Left colon (tissue), 2 donors: ENCODE results near the gene IFT57. TPM values are rescaled to one million over a fixed set of nuclear protein-coding genes. Genes with fewer than 3 reads are reported as not detected.
"Not testable (repeated sequence)": the region's sequence is repeated elsewhere in the genome, so short reads cannot be mapped to it uniquely, and the experiment has no call there.

Source experiments
- ATAC-seq: fragments of 200-7000 bp; cut with Tn5 transposase; one replicate; pipeline ENCODE4 v1.9.1; 2020; ENCODE audit warnings: mild to moderate bottlenecking, moderate library complexity
- DNase-seq, 2 donors: peaks; one replicate each; pipeline ENCODE4 v3.0.0-alpha.2; 2020
- intact Hi-C, 2 donors: fragments of 100-400 bp; cut with DNase I in 1 of 2; cut with micrococcal nuclease in 1 of 2; formaldehyde crosslinking; loops; one replicate each; pipeline versions ENCODE4 v1.11.2 to v1.14.0; 2022; cut with DNase I, micrococcal nuclease
- total RNA-seq, 2 donors: library from RNA; stranded (reverse); fragmentation: NEBNext Ultra II Directional; extraction: Animal tissue kit (Norgen Biotek cat#: 25700); gene quantifications; one replicate each; pipeline ENCODE4 v1.2.1, GENCODE V29; 2021
- donor health status: DM: no; HTN: no; CAD: no.
- donor health status: DM: yes; HTN: yes; CAD: no.

The IFT57 gene
- total RNA-seq, 2 donors from 2014 or later: 42.5 to 46.7 TPM

DNA sequence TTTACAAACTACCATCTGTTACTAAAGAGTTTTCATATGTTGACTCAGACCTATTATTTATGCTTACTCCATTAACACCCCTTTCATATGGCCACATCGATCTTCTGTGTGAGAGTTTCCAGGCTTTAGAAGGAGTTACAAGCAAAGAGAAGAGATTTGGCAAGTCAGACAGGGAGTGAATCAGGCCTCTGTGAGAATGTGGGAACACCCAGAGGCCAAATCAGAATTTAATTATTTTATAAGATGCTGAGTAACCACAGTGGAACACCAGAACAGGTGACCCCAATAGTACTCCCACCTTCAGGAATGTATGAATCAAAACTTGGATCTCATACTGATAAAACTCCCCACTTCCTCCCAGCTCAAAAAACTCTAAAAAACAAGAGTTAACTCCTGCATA is 42.0 kb downstream of the IFT57 start:
- no peak for ATAC-seq
- intact Hi-C loops: no loop called here
- DNase-seq: no peak

DNA sequence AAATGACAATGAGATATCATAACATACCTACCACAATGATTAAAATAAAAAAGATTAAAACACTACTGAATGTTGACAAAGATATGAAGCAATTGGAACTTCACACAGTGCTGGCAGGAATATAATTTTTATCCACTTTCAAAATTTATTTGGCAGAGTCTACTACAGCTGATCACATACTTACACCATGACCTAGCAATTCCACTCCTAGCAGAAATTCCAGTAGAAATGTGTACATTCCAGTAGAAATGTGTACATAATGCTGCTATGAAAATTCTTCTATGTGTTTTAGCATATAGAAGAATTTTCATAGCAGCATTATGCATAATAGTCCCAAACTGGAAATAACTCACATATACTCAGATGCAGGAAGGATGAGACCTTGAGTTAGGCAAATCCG is 43.5 kb downstream of the IFT57 start:
- ATAC-seq (no peak), DNase-seq (no peak)
- intact Hi-C loops: no loop called here

DNA sequence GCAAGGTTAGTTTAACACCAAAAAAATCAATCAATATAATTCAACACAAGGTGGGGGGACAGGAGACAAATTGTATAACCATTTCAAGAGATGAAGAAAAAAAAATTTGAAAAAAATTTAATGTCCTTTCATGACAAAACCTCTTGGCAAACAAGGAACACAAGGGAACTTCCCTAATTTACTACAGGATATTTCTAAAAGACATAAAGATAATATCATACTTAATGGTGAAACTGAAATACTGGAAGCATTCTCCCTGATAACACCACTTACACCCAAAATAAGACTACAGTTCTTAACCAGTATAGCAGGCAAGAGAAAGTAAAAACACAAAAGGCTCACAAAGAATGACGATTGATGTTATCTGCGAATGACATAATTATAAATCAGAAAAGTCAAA is 44.7 kb downstream of the IFT57 start:
- DNase-seq (no peak), ATAC-seq (no peak)
- intact Hi-C loops: no loop called here

DNA sequence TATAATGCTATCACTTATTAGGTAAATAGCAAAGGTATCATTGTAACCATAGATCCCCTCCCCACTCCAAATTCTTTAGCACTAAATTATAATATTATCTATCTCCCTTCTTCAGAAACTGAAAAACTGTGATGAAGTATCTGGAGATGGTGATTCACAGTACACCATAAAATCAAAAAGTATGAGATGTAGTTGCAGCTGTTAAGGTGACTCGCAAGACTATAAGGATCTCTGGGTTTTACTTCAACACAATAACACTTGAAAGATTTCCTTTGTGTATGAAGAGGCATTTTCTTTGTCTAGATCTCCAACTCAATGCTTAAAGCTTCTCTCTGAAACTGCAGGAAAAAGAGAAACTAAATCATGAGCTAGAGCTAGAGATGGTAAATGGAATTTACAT is 46.9 kb downstream of the IFT57 start:
- no peak for DNase-seq
- intact Hi-C loops: no loop called here
- ATAC-seq: no peak

DNA sequence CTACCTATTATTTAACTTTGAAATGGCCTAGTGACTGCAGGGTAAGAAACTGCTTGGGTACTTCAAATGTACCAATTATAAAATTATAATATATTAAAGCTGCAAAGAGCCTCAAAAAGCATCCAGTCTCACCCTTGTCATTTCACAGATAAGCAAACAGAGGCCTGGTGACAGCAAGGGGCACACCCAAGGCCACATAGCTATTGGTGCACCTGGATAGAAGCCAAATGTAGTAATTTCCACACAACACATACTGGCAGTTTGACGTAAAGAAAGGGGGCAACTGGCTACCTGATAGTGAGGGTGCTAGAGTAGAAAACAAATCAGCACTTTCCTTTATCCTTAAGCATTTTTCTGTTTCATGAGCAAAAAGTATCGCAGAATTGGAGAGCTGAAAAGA is 51.1 kb downstream of the IFT57 start:
- ATAC-seq (peak; percentile 77), DNase-seq (no peak)
- intact Hi-C loops: no loop called here

DNA sequence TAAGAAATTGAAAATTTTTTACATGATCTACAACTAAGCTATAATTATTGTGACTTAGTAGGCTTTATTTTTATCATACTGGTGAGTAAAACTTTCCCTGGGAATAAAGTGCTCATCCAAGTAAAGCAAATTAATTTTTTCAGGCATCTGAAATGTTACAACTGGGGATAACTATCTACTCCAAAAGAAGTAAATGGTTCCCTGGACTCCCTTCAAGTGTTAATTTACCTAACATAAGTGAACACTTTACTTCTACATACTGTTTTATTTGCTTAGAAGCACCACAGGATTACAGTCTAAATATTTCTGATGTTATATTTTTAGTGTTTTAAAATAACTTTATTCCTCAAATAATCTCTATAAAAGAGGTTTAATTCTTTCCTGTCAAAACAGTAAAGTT is 57.8 kb downstream of the IFT57 start:
- DNase-seq (no peak), ATAC-seq (no peak)
- intact Hi-C loops: no loop called here

DNA sequence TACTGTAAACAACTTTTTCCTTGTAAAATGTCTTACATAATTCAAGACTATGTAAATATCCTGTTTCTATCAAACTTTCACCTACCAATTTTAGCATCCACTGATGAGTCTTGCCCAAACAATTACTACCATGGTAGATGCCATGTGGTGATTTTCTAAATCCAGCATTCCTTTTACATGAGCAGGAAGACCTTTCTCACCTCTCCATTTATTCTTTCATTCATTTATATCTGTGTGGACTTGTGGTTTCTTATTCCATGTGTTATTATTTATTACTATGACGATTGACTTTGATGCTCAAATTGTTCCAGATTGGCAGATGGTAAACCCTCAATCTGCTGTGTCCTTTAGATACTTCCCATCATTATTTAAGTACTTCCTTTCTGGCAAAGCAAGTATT is 62.4 kb downstream of the IFT57 start:
- intact Hi-C loops: no loop called here
- DNase-seq (no peak), ATAC-seq (no peak)

DNA sequence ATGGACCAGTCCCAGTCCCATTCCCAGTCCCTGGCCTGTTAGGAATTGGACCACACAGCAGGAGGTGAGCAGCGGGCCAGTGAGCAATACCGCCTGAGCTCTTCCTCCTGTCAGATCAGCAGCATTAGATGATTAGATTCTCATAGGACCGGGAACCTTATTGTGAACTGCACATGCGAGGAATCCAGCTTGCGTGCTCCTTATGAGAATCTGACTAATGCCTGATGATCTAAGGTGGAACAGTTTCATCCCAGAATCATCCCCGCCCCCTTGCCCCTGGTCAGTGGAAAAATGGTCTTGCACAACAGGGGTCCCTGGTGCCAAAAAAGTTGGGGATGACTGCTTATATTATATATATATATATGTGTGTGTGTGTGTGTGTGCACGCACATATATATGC is 63.1 kb downstream of the IFT57 start:
- intact Hi-C loops: no loop called here
- no peak for ATAC-seq
- no peak for DNase-seq

DNA sequence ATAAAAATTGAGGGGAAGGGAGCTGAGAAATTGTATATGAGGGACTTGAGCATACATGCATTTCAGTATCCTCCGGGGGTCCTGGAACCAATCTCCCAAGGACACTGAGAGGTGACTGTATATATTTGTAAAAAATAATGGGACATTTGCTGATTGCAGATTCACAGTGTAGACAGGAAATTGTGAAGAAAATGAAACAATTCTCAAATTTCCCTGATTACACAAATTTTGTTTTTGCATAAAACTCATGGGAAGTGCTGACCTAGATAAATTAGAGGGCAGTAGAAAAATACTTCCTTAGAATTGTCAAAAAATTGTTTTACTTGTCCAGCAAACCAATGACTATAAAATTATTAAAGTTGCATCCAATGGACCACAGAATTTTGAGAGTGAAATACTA is 64.0 kb downstream of the IFT57 start:
- ATAC-seq: no peak
- intact Hi-C loops: no loop called here
- no peak for DNase-seq

DNA sequence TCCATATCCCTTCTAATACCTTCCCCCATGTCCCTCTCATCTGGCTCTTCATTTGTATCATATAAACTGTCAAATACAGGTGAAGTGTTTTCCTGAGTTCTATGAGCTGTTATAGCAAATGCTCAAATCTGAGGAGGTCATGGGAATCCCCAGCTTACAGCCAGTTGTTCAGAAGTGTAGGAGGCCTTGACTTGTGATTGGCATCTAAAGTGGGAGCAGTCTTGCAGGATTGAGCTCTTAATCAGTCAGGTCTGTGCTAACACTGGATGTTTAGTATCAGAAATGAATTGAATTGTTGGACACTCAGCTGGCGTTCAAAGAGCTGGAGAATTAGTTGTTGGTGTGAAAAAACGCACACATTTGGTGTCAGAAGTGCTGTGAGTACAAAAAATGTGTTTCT is 65.0 kb downstream of the IFT57 start:
- ATAC-seq (no peak), DNase-seq (no peak)
- intact Hi-C loops: no loop called here

DNA sequence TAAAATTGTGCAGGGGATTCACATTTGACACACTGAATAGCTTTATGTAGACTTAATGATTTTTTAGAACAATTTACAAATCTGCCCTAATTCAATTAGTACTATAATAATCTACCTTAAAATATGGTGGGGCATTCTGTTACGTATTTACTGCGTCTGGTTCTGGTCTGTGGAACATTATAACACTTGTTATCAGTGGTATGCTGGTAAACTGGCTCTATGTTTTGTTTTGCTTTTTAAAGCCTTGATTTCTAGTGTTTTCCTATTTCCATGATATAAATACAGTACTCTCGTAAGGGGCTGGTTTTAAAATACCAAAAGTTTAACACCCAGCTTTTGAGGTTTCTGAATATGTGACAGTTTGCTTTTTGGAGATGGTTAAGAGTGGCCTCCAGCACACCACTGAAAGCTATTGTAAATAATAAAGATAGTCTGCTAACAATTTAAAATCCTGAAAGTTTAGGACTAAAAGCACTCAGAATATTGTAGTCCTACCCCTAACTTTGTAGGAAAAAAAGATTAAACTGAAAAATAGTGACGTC is 65.8 kb downstream of the IFT57 start:
- ATAC-seq: no peak
- intact Hi-C loops: no loop called here

DNA sequence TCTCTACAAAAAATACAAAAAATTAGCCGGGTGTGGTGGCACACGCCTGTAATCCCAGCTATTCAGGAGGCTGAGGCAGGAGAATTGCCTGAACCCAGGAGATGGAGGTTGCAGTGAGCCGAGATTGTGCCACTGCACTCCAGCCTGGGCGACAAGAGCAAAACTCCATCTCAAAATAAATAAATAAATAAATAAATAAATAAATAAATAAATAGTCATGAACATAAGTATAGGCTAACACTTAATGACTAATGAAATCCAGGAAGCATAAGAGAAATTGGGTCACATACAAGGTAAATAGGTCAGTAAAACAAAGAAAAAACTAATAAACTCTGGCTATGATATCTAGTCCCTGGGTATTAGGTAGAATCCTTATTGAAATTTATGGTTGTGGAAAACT is 66.6 kb downstream of the IFT57 start:
- intact Hi-C loops, ATAC-seq, DNase-seq: not testable (repeated sequence)

More for the DNA sequence above, 65.8 kb downstream of the IFT57 start:
- no peak for DNase-seq

DNA sequence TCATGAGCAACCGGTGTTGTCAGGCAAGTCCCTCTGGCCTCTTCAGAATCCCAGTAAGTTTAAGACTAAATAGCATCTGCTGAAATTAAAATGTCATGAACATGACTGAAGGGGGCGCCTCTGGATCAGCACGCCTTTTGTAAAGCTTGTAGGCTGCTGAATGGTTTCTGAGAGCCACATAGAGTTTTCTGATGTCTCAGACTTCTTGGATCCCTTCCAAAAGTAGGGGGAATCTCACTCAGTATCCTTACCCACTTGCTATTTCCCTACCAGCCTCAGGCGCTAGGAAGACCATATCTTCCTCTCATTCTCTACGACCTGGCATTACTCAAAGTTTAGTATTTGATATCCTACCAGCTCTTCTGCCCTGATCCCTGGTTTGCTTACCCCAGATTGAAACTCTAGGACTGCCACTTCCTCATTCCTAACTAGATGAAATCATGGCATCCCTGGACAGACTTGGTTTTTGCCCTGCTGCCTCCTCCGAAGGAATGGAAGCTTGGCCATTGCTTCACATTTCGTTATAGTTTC is 68.7 kb downstream of the IFT57 start:
- ATAC-seq (peak; percentile 80), DNase-seq (peak; percentile 48 to 49)
- intact Hi-C loops: no loop called here

DNA sequence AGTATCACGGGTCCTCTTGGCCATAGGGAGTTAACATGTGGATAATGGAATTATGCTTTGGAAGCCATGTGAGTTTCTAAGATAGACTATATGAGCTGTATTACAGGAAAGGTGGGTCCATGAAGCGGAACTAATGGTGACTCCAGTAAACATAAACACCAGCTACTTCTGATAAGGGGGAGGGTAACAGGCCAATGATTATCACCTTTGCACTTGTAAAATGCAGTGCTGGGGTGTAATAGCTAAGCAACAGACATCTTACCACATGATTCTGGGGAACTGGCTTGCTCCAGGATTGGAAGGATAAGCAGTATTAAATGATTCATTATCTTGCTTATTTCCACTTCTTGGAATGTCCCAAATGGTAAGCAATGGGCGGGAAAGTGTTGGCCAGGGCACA is 70.0 kb downstream of the IFT57 start:
- intact Hi-C loops: no loop called here
- ATAC-seq: no peak
- DNase-seq: no peak

DNA sequence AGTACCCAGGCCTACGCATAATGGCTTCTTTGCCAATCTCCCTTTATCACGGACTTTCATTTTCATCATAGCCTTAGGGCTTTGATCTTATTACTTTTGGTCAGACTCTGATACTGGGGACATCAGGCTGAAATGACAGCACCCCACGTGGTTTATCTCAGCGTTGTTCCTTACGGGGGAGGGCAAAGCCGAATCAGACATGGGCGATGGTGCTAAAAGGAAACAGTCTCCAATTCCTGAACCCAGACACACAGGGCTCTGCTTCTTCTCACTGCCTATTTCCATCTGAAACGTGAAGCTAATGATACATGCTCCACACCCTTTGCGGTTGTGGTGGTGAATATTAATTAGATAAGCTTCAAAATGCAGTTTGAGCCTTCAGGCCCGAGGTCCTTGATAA is 72.0 kb downstream of the IFT57 start:
- intact Hi-C loops: no loop called here
- DNase-seq (no peak), ATAC-seq (no peak)

DNA sequence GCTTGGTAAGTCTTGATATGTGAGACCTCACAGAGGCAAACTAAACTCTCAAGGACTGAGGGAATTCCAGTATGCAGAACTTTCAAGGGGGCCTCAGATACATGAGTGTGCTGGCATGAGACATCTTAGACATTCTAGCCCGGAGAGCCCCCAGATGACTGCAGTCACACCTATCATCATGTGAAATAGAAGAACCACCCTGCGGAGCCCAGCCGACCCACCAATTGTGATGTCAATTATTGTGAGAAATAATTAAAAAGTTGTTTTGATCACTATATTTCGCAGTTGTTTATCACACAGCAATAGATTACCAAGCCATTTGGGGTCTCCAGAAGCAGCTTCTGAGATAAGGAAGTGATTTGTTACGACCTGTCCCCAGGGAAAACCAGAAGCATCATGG is 76.1 kb downstream of the IFT57 start:
- ATAC-seq (no peak), DNase-seq (no peak)
- intact Hi-C loops: no loop called here

DNA sequence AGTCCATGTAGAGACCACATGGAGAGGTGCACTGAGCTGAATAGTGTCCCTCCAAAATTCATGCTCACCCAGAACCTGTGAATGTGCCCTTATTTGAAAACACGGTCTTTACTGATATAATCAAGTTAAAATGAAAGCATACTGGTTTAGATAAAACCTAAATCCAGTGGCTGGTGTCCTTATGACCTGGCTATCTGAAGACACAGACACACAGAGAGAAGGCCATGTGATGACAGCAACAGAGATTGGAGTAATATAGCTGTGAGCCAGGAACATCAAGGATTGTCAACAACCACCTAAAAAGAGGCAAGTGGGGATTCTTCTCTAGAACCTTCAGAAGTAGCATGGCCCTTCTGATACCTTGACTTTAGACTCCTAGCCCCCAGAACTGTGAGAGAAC is 76.6 kb downstream of the IFT57 start:
- ATAC-seq (no peak), DNase-seq (no peak)
- intact Hi-C loops: no loop called here

DNA sequence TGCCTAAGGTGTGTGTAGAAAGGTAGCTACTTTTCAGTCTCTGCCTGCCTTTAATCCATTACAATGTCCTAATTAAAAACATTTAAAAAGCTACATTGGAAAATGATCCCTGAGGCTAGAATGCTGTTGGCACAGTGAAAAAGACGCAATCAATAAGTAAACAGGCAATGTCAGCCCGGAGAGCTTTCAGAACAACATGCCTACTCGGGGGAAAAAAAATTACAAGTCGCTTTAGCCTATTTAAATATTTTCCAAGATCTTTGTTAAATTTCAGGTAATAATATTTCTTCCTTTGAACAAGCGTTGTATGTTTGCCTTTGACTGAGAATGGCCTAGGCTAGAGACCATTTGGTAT is 84.8 kb downstream of the IFT57 start:
- ATAC-seq (no peak), DNase-seq (no peak)
- intact Hi-C loops: no loop called here

DNA sequence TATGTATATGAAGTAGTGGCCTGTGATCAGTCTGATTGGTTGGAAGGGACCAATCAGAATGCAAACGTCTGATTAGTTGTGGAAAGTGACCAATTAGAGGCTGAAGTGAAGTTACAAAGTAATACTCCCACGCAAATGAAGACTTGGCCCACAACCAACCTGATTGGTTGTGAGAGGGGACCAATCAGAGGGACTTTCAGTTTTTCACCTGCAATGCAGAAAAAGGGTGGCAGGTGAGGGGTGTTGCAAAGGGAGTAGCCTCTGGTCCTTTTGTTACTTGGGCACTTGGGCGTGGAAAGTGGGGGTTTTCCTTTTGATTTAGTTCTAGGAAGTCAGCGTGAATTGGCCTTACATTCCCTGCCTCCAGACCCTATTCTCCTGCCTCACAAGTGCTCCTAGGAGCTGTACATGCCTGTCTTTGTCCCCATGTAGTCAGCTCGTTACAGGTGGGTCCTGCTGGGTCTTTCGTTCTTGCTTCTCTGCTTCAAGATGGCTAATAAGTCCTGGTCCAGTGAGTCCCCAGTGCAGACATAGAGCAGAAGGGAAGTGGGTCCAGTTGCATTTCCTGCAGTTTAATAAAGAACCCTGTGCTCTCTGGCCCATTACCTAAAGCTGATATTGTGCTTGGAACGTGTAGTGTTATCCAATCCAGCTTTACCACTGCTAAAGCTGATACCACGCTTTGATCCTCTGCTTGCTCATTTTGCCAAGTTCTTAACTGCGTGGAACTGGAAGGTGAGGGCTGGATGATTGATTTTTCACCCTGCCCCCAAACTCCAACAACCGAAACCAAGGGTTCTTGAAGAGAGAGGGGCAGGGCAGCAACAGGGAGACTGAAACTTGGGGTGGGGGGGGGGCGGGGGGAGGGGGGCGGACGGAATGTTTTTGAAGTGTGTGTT is 85.4 kb downstream of the IFT57 start:
- intact Hi-C loops: no loop called here
- no peak for DNase-seq
- ATAC-seq: no peak

DNA sequence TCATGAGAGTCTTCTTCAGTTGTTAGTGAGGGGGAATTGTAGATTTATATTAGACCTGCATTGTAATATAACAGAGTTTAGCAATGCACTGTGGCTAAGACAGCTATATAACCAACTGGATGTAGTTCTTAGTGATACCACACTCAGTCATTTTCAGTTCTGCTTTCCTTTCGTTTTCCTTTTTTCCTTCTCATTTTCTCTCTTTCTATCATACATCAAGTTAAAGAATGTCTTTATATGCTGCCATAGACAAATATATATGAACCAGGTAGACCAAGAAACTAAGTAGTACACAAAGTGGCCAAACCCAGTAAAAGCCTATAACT is 87.7 kb downstream of the IFT57 start:
- DNase-seq (no peak), ATAC-seq (no peak)
- intact Hi-C loops: no loop called here
